Thyroid gland (tissue), 4 donors: ENCODE measurements around the gene FBXO11. TPM values are rescaled to one million over a fixed set of nuclear protein-coding genes. Genes with fewer than 3 reads are reported as not detected.

Source experiments
- DNase-seq, 2 donors: peaks; one replicate each; pipeline ENCODE4 v3.0.0-alpha.2; 2019
- H3K27ac ChIP-seq, 3 donors: fragments of 200-600 bp; sonication (generic); 1 replicate in 2 of 3; 2 replicates in 1 of 3; pipeline ENCODE4 v1.5.1; 2016 to 2019; ENCODE audit warnings: mild to moderate bottlenecking in 1 of 3, moderate library complexity in 1 of 3
- H3K27me3 ChIP-seq: fragments of 200-600 bp; sonication (generic); one replicate; pipeline ENCODE4 v1.5.1; 2019
- H3K36me3 ChIP-seq, 2 donors: fragments of 200-600 bp; sonication (generic); one replicate each; pipeline ENCODE4 v1.5.1; 2016 to 2019
- H3K4me1 ChIP-seq, 2 donors: fragments of 200-600 bp; sonication (generic); one replicate each; pipeline ENCODE4 v1.5.1; 2017 to 2019
- H3K4me3 ChIP-seq, 3 donors: fragments of 200-600 bp; sonication (generic); replicated peaks in 1 of 3; 1 replicate in 2 of 3; 2 replicates in 1 of 3; pipeline ENCODE4 v1.5.1; 2016; ENCODE audit warnings: mild to moderate bottlenecking in 1 of 3
- H3K9me3 ChIP-seq: fragments of 200-600 bp; sonication (generic); one replicate; pipeline ENCODE4 v1.5.1; 2017
- CTCF ChIP-seq, 6 experiments: fragments of 200-600 bp in 3 of 6; fragments of 450-650 bp in 3 of 6; sonication (generic) in 3 of 6; IDR thresholded peaks; one replicate each; pipeline ENCODE4 v1.5.1; 2016 to 2019; ENCODE audit warnings: antibody characterized with exemption in 6 of 6, mild to moderate bottlenecking in 2 of 6, inconsistent platforms in 1 of 6, moderate library complexity in 1 of 6
- POLR2A ChIP-seq, 2 donors: fragments of 450-650 bp; IDR thresholded peaks; one replicate each; pipeline ENCODE4 v1.6.1; 2017; ENCODE audit warnings: antibody characterized with exemption in 2 of 2, mild to moderate bottlenecking in 2 of 2, moderate library complexity in 1 of 2
- WGBS, 2 donors: methylation state at CpG; one replicate each; pipeline ENCODE4 v1.1.5; 2017; 5-methylcytosine and 5-hydroxymethylcytosine counted together
- intact Hi-C: fragments of 100-400 bp; cut with DNase I; formaldehyde crosslinking; loops from one replicate; pipeline ENCODE4 v1.15.1; 2023
- total RNA-seq, 4 donors: library from RNA; depleted of rRNA; stranded (reverse); fragments of >200 nt; gene quantifications; one replicate each; pipeline ENCODE4 v1.2.3, GENCODE V29; 2016

FBXO11 gene
- total RNA-seq, 4 donors from 2014 or later, result 50.4 to 82.8 (median 60.6) TPM

- 97 to 98% methylated on average over 10 of the region's 10 CpGs for WGBS, 2 donors
- Histone ChIP-seq H3K36me3 (no peaks in the 10 kb centered on the region), H3K4me1 (peaks cover 23% of the 10 kb centered on the region in 2 donors), H3K27ac (no peak overlapping the region), H3K4me3 (no peak overlapping the region), H3K27me3 (no peaks in the 10 kb centered on the region), H3K9me3 (no peaks in the 10 kb centered on the region)
- intact Hi-C loops, result no loop called here
- no peak for DNase-seq
- TF ChIP-seq CTCF (IDR thresholded peaks at IDR 0.05), result no peak
- TF ChIP-seq POLR2A (IDR thresholded peaks at IDR 0.05), result no peak
These were observed 15.5 kb downstream of the FBXO11 start for GRCh38 chr2:47890711-47891368.

GRCh38 chr2:47888581-47889280, 17.6 kb downstream of the FBXO11 start:
- DNase-seq, result no peak
- TF ChIP-seq CTCF (IDR thresholded peaks at IDR 0.05) (no peak), POLR2A (IDR thresholded peaks at IDR 0.05) (no peak)
- no peak overlapping the region for H3K4me3 ChIP-seq
- H3K36me3 ChIP-seq, result no peaks in the 10 kb centered on the region
- H3K27me3 ChIP-seq, result no peaks in the 10 kb centered on the region
- H3K9me3 ChIP-seq, result no peaks in the 10 kb centered on the region
- H3K27ac ChIP-seq, result no peak overlapping the region
- 79 to 82% methylated on average over 2 of the region's 2 CpGs for WGBS, 2 donors
- H3K4me1 ChIP-seq, result peaks cover 6 to 8% of the 10 kb centered on the region in 2 donors
- intact Hi-C loops, result no loop called here

GRCh38 chr2:47876912-47877311, 29.4 kb downstream of the FBXO11 start:
- no peak for DNase-seq
- Histone ChIP-seq H3K4me3 (no peak overlapping the region), H3K27me3 (no peaks in the 10 kb centered on the region), H3K36me3 (no peaks in the 10 kb centered on the region), H3K4me1 (peaks cover 0 to 5% of the 10 kb centered on the region in 2 donors), H3K9me3 (no peaks in the 10 kb centered on the region), H3K27ac (no peak overlapping the region)
- intact Hi-C loops, result no loop called here
- TF ChIP-seq CTCF (IDR thresholded peaks at IDR 0.05) (no peak), POLR2A (IDR thresholded peaks at IDR 0.05) (no peak)
- WGBS, 2 donors, result 97 to 100% methylated on average over 1 of the region's 1 CpG

GRCh38 chr2:47872941-47873340, 33.4 kb downstream of the FBXO11 start:
- WGBS, 2 donors, result 79 to 83% methylated on average over 2 of the region's 2 CpGs
- Histone ChIP-seq H3K27ac (no peak overlapping the region), H3K36me3 (no peaks in the 10 kb centered on the region), H3K4me1 (peaks cover 11 to 22% of the 10 kb centered on the region in 2 donors), H3K9me3 (no peaks in the 10 kb centered on the region), H3K4me3 (no peak overlapping the region), H3K27me3 (no peaks in the 10 kb centered on the region)
- TF ChIP-seq CTCF (IDR thresholded peaks at IDR 0.05) (no peak), POLR2A (IDR thresholded peaks at IDR 0.05) (no peak)
- intact Hi-C loops, result no loop called here
- DNase-seq, result no peak
